ENCODE results near the gene SPATS1.

SPATS1 gene

DNA sequence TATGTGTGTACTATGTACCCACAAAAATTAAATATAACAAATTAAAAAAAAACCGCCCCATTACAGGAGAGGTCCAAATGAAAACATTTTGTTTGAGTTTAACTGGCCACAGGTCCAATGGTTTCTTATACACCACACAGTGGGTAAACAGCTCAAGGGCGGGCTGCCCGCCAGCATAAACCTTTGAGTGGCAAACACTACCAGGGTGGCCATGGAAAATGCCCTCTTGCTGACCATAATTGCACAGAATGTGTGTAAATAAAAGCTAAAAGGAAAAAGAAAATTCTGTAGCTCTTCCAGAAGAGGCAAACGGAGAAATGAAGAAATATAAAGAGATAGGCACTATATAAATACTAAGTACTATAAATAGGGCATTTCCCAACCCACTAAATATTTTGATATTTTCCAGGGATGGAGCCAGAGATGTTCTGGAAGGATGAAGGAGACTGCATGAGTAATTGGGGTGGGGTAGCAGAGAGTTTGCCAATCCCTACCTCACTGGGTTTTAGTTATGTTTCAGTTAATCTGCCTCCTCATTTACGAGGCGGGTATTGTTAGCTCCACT is 44.0 kb downstream of the SPATS1 start:
- in situ Hi-C loops (cut with HindIII; ENCODE audit: low sequenced_read_pairs) = no loop called here
- TF ChIP-seq, protein P1, sequence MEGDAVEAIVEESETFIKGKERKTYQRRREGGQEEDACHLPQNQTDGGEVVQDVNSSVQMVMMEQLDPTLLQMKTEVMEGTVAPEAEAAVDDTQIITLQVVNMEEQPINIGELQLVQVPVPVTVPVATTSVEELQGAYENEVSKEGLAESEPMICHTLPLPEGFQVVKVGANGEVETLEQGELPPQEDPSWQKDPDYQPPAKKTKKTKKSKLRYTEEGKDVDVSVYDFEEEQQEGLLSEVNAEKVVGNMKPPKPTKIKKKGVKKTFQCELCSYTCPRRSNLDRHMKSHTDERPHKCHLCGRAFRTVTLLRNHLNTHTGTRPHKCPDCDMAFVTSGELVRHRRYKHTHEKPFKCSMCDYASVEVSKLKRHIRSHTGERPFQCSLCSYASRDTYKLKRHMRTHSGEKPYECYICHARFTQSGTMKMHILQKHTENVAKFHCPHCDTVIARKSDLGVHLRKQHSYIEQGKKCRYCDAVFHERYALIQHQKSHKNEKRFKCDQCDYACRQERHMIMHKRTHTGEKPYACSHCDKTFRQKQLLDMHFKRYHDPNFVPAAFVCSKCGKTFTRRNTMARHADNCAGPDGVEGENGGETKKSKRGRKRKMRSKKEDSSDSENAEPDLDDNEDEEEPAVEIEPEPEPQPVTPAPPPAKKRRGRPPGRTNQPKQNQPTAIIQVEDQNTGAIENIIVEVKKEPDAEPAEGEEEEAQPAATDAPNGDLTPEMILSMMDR (IDR thresholded peaks at IDR 0.05; ENCODE audit: low read depth, low read length) = no peak
- DNase-seq (ENCODE audit: low read depth, low spot score) = no peak
- peak overlapping the region; percentile 95 for H3K4me3 ChIP-seq (ENCODE audit: low read depth, low read length)

DNA sequence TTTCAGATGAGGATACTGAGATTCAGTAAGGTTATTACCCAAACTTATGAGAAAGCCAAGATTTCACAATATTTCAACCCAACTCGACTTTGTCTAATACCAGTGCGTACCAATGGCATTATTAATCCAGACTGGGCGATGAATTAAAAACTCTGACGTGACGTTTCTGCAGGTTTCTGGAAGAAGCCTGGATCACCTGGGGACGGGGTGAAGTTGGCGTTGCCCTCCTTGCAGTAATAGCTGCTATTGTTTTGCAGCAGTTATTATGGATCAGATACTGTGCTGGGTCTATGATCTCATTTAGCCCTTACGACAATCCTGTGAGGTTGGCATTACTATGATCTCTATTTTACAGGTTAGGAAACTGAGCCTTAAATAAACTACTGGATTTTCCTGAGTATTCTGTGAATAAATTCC is 44.5 kb downstream of the SPATS1 start:
- H3K4me3 ChIP-seq (ENCODE audit: low read depth, low read length) = peak overlapping the region; percentile 95
- TF ChIP-seq, protein P1 (IDR thresholded peaks at IDR 0.05; ENCODE audit: low read depth, low read length) = no peak
- no peak for DNase-seq (ENCODE audit: low read depth, low spot score)
- in situ Hi-C loops (cut with HindIII; ENCODE audit: low sequenced_read_pairs) = no loop called here

DNA sequence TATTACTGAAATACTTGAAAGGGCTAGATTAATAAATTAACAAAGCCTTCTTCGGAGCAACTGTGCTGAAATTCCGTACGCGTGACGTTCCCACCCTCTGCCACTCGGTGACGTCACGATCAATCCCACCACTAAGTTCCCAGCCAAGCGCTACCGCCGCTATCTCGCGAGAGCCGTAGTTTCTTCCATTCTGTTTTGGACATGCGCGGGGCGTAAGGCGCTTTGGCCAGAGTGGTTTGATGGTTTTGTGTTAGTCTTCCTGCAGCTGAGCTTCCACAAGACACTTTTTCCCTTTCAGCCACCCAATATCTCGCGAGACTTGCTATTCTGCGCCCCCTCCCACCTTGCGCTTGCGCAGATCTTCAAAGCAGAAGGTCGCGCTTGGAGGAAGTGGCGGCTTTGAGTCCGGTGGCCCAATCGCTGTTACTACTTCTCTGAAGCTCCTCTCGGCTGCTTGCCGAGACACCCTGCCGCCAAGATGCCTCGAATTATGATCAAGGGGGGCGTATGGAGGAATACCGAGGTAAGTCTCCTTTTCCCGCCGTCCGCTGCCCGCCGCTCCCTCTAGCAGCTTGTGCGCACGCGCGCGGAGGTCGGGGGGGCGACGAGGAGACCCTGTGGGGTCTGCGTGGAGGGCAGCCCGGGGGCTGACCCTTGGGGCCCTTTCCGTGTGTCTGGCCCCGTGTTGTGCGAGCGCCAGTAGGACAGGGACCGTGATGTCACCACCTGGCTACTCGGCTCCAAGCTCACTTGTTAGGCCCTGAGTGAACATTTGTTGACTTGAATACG is 45.1 kb downstream of the SPATS1 start, which contains the start of gene CDC5L:
Gene CDC5L, plus strand, starts transcription at position 361 of the 789 bp plus-strand sequence. Its CDS starts 118 bp downstream, at position 479.
- peak within 1 kb of the TSS; percentile 95 for H3K4me3 ChIP-seq (ENCODE audit: low read depth, low read length)
- peak; percentile 99 for DNase-seq (ENCODE audit: low read depth, low spot score)
- in situ Hi-C loops (cut with HindIII; ENCODE audit: low sequenced_read_pairs) = no loop called here
- TF ChIP-seq, protein P1 (IDR thresholded peaks at IDR 0.05; ENCODE audit: low read depth, low read length) = no peak

DNA sequence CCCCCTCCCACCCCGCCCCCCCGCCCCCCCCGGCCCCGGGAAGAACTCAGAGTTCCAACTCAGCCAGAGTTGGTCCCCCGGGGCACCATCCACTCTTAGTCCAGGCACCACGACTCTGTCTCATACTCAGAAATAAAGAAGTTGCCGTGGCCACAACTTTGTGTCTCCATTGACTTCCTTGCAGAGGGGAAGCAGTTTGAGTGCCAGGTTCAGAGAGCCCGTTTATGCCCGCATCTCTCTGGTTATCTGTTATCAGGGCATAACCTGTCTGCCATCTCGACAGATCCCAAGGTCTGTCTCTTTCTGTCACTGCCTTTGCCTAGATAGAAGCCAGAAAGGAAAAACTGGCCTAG is 45.7 kb downstream of the SPATS1 start:
- TF ChIP-seq, protein P1 (IDR thresholded peaks at IDR 0.05; ENCODE audit: low read depth, low read length) = no peak
- DNase-seq (ENCODE audit: low read depth, low spot score) = no peak
- in situ Hi-C loops (cut with HindIII; ENCODE audit: low sequenced_read_pairs) = no loop called here
- H3K4me3 ChIP-seq (ENCODE audit: low read depth, low read length) = peak overlapping the region; percentile 95

DNA sequence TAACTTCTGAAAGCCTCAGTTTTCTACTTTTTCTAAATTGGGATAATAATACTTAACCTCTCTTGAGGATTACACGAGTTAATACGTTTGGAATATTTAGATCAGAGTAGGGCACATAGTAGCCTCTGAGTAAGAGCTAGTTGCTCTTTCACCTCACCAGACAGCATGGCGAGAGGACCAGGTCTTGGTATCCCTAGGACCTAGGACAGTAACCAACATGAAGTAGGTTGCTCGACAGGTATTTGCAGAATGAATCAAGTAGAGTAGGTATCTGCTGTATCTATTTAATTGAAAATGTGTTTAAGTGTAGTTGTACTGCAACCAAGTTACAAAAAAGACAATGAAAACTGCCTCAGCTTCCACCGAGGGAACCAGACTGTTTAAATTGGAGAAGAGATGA is 46.4 kb downstream of the SPATS1 start:
- in situ Hi-C loops (cut with HindIII; ENCODE audit: low sequenced_read_pairs) = no loop called here
- no peak for DNase-seq (ENCODE audit: low read depth, low spot score)
- peak overlapping the region; percentile 95 for H3K4me3 ChIP-seq (ENCODE audit: low read depth, low read length)

DNA sequence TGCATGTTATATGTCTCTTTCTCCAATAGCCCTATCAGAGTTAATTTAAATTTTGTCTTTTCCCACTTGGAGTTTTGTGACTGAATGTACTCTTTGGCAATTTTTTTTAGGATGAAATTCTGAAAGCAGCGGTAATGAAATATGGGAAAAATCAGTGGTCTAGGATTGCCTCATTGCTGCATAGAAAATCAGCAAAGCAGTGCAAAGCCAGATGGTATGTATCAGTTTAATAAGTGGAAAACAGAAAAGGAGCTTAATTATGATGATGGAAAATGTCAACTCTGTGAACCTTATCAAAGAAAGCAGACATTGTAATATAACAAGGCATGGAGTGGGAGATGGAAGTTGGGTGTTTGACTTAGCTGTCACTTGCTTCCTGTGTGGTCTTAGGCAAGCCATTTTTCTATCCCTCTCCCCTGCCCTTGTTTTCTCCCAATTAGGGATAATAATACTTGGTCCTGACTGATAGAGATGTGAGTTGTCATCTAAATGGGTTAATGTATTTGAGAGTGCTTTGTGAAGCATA is 47.8 kb downstream of the SPATS1 start:
- in situ Hi-C loops (cut with HindIII; ENCODE audit: low sequenced_read_pairs) = no loop called here
- TF ChIP-seq, protein P1 (IDR thresholded peaks at IDR 0.05; ENCODE audit: low read depth, low read length) = no peak
- no peak overlapping the region for H3K4me3 ChIP-seq (ENCODE audit: low read depth, low read length)
- no peak for DNase-seq (ENCODE audit: low read depth, low spot score)

More for the DNA sequence above, 46.4 kb downstream of the SPATS1 start:
- TF ChIP-seq, protein P1 (IDR thresholded peaks at IDR 0.05; ENCODE audit: low read depth, low read length) = no peak
